HG03139 (cell line): ENCODE data around the gene VSTM2A.

Source experiments
- ATAC-seq: cut with Tn5 transposase; IDR thresholded peaks from one replicate; pipeline ENCODE4 v1.9.1; 2021; ENCODE audit not compliant: unreplicated experiment

The VSTM2A gene

DNA sequence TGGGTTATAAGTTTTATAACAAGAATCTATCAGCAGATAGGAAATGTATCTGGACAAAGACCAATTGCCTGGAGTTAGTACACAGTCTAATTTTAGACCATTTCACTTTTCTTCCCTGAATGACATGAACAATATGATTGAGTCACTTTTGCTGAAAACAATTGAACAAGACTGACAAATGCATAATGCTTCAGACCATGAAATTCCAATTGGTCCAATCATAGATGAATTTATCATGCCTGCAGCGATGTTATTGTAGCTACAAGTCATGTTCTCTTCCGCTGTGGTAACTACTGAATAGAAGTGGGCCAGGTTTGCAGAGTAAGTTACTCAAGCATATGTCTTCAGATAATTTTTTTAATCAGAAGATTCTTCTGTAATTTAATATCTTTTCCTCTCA, 73.4 kb downstream of the VSTM2A start:
- no peak for ATAC-seq
